DMS114 treated with DMSO at 0.1 percent for 48 hours (cell line): Measurements from ENCODE around the gene COL4A2.
"Not testable (repeated sequence)": the region's sequence is repeated elsewhere in the genome, so short reads cannot be mapped to it uniquely, and the experiment has no call there.

Experiments
- DNase-seq: peaks from one replicate; lab custom pipeline; 2025; ENCODE audit not compliant: unreplicated experiment; lab: John Stamatoyannopoulos, UW

COL4A2 gene

DNA sequence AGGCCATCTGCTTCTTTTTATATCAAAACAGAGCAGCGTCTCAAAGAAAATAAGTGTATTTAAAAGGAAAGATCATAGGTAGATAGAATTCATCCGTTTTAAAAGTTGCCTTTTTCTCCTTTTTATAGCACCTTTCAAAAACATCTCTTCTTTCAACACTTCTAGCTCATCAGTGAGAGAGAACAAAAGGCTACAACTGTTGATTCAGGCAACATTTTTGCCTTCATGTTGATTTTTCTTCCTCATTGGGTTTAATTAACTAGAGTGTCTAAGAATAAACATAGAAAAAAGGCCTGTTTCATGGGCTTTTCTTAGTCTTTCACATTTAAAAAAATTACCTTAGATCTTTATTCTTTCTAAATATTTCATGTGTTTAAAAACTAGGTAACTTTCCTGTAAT is 13.6 kb downstream of the COL4A2 start:
- DNase-seq, result no peak

GRCh38 chr13:110321573-110321972 is 14.5 kb downstream of the COL4A2 start:
- not testable (repeated sequence) for DNase-seq

DNA sequence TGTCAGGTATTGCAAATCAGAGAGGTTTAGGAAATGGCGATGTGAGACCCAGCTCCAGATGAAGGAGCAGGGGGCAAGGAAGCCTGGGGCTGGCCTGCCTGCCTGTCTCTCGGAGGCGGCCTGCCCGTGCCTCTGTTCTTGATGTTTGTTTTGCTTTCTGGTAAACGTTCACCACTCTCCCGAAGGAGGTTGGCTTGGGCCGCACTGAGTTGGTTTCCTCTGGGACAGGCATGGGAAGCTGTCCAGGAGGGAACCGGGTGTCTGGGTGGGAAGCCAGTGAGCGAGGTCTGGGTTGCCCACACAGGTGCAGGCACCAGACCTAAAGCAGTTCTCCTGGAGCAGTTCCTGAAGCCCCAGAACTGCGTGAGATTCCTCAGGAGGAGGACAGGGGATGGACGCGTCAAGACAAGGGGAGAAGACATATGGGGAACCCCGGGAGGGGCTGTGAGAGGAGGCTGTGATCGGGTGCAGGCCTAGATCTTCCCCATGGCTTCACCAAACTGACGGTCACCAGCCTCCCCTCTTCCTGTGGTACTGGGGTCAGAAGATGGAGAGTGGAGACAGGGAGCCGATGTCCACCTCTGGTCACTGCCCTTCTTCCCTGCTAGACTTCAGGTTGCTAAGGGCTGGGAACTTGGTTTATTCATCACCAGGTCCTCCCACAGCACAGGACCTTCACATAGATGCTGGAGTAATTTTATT is 15.2 kb downstream of the COL4A2 start:
- DNase-seq, result no peak

DNA sequence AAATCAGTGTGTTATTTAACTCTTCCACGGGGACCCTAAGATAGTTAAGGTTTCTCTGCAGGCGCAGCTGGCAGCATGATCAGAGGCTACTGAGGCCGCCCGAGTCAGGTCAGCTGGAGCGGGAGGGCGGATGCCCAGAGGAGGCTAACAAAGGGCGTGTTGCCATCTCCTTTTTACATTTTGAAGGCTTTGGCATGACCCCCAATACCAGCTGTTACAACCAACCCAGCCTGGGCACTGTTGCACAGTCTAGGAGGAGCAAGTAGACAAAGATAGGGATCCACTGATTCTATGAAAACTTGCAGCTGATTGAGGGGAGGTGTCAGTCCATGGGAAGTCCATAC is 15.7 kb downstream of the COL4A2 start:
- DNase-seq, result no peak

DNA sequence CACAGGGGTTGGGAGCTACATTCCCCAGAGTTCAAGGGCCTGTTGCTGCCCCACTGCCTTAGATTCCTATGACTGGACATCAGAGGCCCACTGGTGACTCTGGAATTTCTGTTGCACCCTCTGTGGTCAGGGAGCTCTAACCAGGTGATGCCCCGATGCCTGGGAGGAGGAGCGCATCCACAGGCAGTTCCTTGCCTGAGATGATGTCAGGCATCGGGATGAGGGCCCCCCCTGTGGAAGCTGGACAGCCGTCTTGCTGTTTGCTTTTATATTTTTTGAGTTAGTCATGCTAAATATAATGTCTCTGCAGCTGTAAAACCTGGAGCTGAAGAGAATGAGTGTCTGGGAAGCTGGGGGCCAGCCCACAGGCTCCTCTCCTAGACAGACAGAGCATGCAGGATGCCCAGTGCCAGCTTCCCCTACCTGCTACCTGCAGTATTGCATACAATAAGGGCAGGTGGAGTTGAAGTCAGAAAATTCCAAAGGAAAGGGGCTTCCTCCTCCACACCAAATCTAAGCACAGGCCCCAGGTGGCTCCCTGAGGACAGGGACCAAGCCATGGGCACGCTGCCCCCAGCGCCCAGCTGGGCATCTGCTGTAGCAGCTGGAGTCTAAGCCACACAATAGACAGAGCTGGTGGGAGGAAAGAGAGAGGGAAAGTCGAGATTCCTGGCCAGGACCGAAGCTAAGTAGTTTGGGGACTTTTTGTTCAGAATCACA is 16.2 kb downstream of the COL4A2 start:
- DNase-seq, result no peak

DNA sequence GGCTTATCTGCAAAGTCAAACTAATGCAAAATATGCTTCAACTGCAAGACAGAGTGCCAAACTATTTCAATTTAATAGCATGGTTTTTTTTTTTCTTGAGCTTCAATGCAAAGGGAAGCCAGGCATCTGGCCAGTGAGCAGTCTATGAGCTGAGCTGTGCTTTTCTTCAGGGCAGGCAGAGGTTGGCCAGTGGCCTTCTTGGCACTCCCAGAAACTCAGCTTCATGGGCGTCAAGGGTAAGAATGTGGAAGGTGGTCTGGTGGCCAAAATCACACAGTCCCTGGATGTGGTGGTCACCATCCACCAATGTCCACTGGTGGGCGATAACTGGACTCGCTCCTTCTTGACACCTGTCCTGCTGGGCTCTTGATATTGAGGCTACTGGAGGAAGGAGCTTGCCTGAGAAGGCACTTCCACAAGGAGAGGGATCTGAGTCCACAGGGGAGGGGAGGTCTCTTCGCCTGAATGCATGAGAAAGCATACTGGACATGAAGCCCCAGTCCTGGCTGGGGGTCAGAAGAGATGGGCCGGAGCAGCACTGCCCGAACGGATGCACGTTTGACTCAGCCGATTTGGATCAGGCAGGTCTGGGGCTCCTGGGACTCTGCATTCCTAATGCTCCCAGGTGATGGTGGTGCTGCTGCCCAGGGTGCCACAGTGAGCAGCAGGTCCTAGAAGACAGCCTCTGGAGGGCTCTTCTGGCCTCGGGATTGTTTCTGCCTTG is 17.1 kb downstream of the COL4A2 start:
- DNase-seq, result no peak

DNA sequence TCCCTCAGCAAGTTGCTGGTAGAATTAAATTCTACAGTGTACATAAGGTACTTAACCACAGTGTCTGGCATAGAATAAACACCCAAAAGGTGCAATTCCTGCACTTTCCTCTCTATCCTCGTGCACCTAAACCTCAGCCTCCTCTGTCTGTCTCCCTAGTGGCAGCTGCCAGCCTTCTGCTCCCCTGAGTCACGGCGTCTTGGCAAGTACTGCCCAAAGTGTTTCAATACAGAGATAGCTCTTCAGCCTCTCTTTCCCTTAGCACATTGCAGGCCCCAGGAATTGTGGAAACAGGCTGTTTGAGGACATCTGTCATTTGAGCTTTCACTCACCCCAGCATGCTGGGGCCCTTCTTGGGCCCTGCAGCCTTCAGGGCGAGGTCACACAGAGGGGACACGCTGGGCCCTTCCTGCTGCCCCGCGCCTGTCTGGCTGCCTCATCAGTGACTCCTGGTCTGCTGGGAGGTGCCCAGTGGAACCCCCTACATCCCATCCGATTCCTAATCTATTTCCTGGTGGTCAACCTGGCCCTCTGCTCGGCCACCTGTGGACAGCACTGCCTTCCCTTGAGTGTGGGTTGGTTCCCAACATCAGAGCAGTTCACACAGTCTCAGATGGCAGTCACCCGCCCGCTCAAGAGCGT is 19.3 kb downstream of the COL4A2 start:
- no peak for DNase-seq

GRCh38 chr13:110327051-110327721 is 20.1 kb downstream of the COL4A2 start:
- DNase-seq, result no peak

DNA sequence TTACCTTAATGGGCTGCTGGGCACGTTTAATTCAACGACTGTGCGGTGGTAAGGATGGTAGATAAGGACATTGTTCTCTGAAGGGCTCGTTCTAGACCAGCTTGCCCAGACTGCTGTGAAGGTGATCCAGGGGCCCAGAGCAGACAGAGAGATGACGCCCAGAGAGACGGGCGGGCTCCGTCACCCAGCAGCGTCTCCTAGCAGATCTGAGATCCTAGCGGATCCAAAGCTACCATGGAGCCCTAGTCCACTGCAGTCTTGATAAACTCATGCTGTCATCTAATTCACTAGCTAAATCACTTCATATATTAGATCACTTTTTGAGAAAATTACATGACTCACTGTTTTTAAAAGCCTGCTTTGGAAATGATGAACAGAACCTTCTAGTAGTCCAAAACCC is 21.5 kb downstream of the COL4A2 start:
- no peak for DNase-seq

DNA sequence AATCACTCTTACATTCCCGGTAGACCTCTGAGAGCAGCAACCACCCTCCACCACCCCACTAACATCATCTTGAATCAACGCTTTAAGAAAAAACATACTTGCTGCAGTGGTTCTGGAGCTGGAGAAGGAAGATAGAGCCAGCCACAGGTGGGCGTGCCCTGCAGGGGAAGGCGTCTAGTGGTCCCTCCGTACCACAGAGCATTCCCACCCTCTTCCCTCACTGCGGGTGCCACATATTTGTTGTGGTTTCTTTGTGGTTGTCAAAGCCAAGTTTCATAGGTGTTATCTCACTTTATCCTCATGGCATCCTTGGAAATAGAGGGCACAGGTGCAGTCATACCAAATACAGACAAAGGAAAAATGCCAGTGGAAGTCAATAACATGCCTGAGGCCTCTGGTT is 22.2 kb downstream of the COL4A2 start:
- no peak for DNase-seq

DNA sequence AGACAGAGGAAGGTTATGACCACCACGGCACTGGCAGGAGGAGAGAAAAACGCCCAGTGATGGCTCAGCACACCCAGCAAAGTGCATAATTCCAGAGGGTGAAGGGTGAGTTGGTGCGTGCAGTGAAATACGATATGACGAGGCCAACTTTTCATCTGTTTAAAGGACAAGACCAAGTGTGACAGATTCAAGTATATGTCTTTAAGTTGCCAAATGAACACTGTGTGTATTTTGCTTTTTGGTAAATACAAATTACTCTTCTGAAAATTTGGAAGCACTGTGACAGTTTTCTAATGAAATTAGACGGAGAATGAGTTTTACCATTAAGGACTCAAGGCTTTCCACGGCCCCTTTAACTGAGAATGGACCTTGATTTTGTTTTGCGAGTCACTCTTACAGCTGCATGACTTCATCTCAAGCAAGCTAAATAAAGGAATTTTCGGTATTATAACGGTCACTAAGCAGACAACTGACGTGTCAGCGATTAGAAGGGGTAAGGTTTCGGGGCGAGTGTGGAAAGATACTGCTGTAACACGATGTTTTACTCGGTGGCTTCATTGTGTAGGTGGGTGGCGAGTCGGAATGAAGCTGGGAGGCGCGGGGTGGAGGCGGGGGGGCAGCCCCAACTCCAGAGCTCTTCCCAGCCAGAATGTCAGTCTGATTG is 22.8 kb downstream of the COL4A2 start:
- DNase-seq, result no peak

- DNase-seq, result no peak
Measured at GRCh38 chr13:110330491-110331011, 23.5 kb downstream of the COL4A2 start.

DNA sequence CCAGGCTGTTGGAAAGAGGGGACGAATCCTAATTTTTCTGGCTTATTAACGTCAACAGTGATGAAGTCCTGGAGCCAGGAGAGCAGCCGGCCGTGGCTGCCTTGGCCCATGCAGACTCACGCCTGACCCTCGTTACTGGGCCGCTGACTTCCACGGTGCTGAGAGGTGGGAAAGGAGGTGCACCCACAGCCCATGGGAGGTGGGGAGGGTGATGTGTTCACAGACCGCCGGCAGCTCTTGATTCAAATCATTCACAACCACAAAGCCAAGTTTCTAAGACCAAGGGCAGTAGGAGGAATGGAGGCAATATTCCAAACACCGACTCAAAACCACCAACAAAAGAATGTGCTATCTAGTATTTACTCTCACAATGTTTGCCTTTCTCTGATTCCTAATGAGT is 24.3 kb downstream of the COL4A2 start:
- DNase-seq, result no peak

DNA sequence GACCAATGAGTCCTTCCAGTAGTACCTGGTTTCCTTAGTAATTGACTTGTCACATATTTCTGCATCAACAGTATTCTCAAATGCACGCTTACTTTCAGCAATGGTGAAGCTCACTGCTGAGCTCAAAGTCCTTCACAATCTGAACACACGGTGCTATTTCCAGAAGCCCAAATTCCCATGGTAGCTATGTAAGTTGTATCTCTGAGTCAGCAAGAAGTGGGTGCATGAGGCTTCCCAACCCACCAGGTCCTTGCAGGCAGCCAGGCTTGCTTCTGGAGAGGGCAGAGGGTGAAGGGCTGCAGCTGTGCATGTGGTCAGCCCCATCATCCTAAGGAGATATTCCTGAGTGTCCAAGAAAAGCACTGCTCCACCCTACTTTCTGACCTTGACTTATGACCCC is 25.7 kb downstream of the COL4A2 start:
- DNase-seq, result no peak

DNA sequence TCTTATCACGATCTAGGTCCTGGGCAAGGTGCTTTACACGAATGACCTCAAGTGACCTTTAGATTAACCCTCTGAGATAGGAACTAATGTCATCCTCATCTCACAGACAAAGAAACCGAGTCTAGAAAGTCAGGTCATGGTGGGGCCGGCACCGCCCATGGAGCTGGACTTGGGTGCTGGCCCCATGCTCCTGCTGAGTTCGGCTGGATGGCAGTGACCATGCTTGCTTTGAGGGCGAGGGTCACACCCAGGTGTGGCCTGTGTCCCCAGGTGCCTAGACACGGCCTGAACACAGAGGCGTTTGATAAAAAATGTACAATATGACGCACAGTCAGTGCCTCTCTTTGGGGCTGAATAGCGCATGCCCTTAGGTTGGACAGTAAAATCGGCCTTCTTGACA is 26.8 kb downstream of the COL4A2 start:
- DNase-seq, result no peak

DNA sequence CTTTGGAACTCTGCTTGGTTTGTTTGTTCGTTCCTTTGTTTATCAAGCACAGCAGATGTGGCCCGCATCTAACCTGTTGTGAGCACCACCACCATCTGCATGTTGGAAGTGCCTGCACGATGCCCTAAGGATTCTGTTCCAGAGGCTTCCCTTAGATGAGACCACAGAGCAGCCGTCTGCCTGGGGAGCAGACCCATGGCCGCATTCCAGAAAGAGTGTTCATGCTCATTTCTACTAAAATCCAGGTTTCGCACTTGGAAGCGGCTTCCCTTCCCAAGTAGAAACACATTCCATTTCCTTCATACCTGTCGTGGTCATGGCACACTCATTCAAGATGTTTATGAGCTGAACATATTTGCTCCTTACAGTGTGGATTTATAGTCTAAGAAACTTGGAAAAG is 27.2 kb downstream of the COL4A2 start:
- no peak for DNase-seq

DNA sequence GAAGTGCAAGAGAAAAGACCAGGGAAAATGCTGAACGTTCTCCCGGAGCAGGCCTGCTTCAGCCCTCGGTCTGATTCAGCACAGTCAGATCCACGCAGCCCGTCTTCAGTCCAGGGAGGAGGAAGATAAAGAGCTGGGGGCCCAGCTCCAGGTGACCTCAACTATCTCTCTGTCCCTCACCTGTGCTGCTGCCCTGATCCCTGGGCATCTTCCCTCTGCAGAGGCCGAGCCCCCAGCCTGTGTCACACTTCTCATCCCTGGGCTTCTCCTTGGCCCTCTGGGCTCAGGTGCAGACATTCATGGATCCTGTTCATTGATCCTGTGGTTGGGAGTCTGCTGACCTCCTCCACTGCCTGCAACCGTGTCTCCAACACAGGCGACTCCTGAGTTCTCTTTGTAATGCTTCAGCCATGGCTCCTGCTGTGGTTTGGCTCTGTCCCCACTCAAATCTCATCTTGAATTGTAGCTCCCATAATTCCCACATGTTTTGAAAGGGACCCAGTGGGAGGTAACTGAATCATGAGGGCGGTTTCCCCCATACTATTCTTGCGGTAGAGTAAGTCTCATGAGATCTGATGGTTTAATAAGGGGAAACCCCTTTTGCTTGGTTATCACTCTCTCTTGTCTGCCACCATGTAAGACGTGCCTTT is 27.9 kb downstream of the COL4A2 start:
- DNase-seq, result no peak

GRCh38 chr13:110336108-110336507 is 29.0 kb downstream of the COL4A2 start:
- no peak for DNase-seq

DNA sequence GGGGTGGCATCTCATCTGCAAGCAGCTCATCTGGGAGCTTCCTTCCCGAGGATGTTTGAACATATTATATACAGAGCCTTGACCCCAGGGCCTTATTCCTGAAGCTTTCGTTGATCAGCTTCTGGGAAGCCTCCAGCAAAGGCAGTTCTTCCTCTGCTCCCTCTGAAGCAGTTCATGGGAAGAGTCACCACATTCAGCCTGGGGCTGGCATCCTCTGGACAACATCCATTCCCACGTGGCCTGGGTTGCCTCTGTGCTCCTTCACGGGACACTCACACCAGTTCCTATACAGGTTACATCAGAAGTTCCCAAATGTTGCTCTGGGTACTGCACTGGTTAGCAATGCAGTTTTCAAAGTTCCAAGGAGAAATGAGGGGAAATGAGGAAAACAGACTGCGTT is 29.6 kb downstream of the COL4A2 start:
- no peak for DNase-seq

GRCh38 chr13:110337247-110337646 is 30.2 kb downstream of the COL4A2 start:
- no peak for DNase-seq
